SK-N-SH (cell line): Measurements from ENCODE around the gene WIF1. TPM values are rescaled to one million over a fixed set of nuclear protein-coding genes. Genes with fewer than 3 reads are reported as not detected.

Source experiments
- CTCF ChIA-PET: fragments of 300-600, 350-600 bp; formaldehyde crosslinking; extraction: SDS; loops from one replicate; lab custom pipeline; 2021; lab: Yijun Ruan, JAX
- POLR2A ChIA-PET: fragments of 350-600 bp; sonication (Branson Sonifier 250); formaldehyde crosslinking; extraction: SDS; loops from one replicate; lab custom pipeline; 2020; ENCODE audit warnings: antibody characterized with exemption, inconsistent platforms; lab: Yijun Ruan, JAX
- DNase-seq: peaks from one replicate; pipeline ENCODE4 v3.0.0; 2012
- H2AFZ ChIP-seq: fragments of 200-600 bp; sonication (generic); 2 replicates; pipeline ENCODE4 v1.8.1; 2016; ENCODE audit warnings: antibody characterized with exemption, mild to moderate bottlenecking, low read depth
- H3F3A ChIP-seq: fragments of 200-600 bp; sonication (generic); replicated peaks from 2 replicates; pipeline ENCODE3; 2016; ENCODE audit warnings: antibody characterized with exemption, mild to moderate bottlenecking; ENCODE audit not compliant: insufficient read depth
- H3K27ac ChIP-seq, 2 experiments: fragments of 200-500 bp in 1 of 2; fragments of 200-600 bp in 1 of 2; sonication (Bioruptor generic) in 1 of 2; sonication (generic), shearing (Covaris generic) in 1 of 2; 2 replicates each; pipeline versions ENCODE4 v1.5.1 to v1.6.1; 2014 to 2016; ENCODE audit warnings: low read depth in 2 of 2, inconsistent platforms in 1 of 2, low read length in 1 of 2, mild to moderate bottlenecking in 1 of 2, mixed read lengths in 1 of 2
- H3K27me3 ChIP-seq: fragments of 200-600 bp; sonication (generic), shearing (Covaris generic); 2 replicates; pipeline ENCODE4 v1.6.1; 2016; ENCODE audit warnings: mixed run types; ENCODE audit not compliant: insufficient read depth
- H3K36me3 ChIP-seq, 2 experiments: fragments of 200-500 bp in 1 of 2; fragments of 200-600 bp in 1 of 2; sonication (Bioruptor generic) in 1 of 2; sonication (generic) in 1 of 2; replicated peaks in 1 of 2; 2 replicates each; pipeline versions ENCODE3 to v1.5.1; 2014 to 2016; ENCODE audit warnings: low read length in 1 of 2, mild to moderate bottlenecking in 1 of 2; ENCODE audit not compliant: insufficient read depth in 2 of 2, control insufficient read depth in 1 of 2
- H3K4me1 ChIP-seq, 2 experiments: fragments of 200-500 bp in 1 of 2; fragments of 200-600 bp in 1 of 2; sonication (Bioruptor generic) in 1 of 2; sonication (generic), shearing (Covaris generic) in 1 of 2; 2 replicates each; pipeline versions ENCODE4 v1.5.1 to v1.6.1; 2014 to 2016; ENCODE audit warnings: low read depth in 1 of 2, low read length in 1 of 2, mixed run types in 1 of 2; ENCODE audit not compliant: insufficient read depth in 2 of 2, control insufficient read depth in 1 of 2
- H3K4me2 ChIP-seq: fragments of 200-600 bp; sonication (generic), shearing (Covaris generic); 2 replicates; pipeline ENCODE4 v1.6.1; 2017; ENCODE audit warnings: mixed run types
- H3K4me3 ChIP-seq, 2 experiments: fragments of 200-500 bp in 1 of 2; fragments of 200-600 bp in 1 of 2; sonication (Bioruptor generic) in 1 of 2; sonication (generic), shearing (Covaris generic) in 1 of 2; 2 replicates each; pipeline versions ENCODE4 v1.5.1 to v1.8.1; 2014 to 2016; ENCODE audit warnings: low read depth in 2 of 2, inconsistent platforms in 1 of 2, low read length in 1 of 2, mild to moderate bottlenecking in 1 of 2, mixed read lengths in 1 of 2, moderate library complexity in 1 of 2
- H3K79me2 ChIP-seq: fragments of 200-600 bp; sonication (generic); 2 replicates; pipeline ENCODE4 v1.8.1; 2017; ENCODE audit warnings: mild to moderate bottlenecking; ENCODE audit not compliant: insufficient read depth
- H3K9ac ChIP-seq: fragments of 200-600 bp; sonication (generic); 2 replicates; pipeline ENCODE4 v1.6.1; 2017; ENCODE audit warnings: mixed run types
- H3K9me2 ChIP-seq: fragments of 200-600 bp; sonication (generic); 2 replicates; pipeline ENCODE4 v1.6.1; 2017; ENCODE audit warnings: mixed run types
- H3K9me3 ChIP-seq: fragments of 200-600 bp; sonication (generic); 2 replicates; pipeline ENCODE4 v1.6.1; 2017; ENCODE audit warnings: mixed run types, mild to moderate bottlenecking, moderate library complexity
- H4K20me1 ChIP-seq: fragments of 200-600 bp; sonication (generic); 2 replicates; pipeline ENCODE4 v1.6.1; 2017; ENCODE audit warnings: mild to moderate bottlenecking, mixed run types; ENCODE audit not compliant: insufficient read depth
- ELF1 ChIP-seq: IDR thresholded peaks from 2 replicates; pipeline ENCODE4 v1.4.0; 2012
- FOSL2 ChIP-seq: IDR thresholded peaks from 2 replicates; pipeline ENCODE4 v1.4.0; 2012; ENCODE audit warnings: low read depth, mild to moderate bottlenecking, moderate library complexity, borderline replicate concordance
- FOXJ3 ChIP-seq: sonication (generic); formaldehyde crosslinking; IDR thresholded peaks from 2 replicates; pipeline ENCODE4 v1.5.1; 2020; ENCODE audit warnings: mild to moderate bottlenecking, missing genetic modification reagents
- FOXM1 ChIP-seq: IDR thresholded peaks from 2 replicates; pipeline ENCODE4 v1.4.0; 2012; ENCODE audit warnings: low read depth, mild to moderate bottlenecking
- MEF2A ChIP-seq: IDR thresholded peaks from 2 replicates; pipeline ENCODE4 v1.4.0; 2012; ENCODE audit warnings: low read depth, borderline replicate concordance
- MXI1 ChIP-seq: IDR thresholded peaks from 2 replicates; pipeline ENCODE4 v1.6.1; 2012; ENCODE audit warnings: mild to moderate bottlenecking, low read depth, low read length, improper control_type of control experiment
- NRF1 ChIP-seq: IDR thresholded peaks from 2 replicates; pipeline ENCODE4 v1.6.1; 2012; ENCODE audit warnings: low read depth, mild to moderate bottlenecking, low read length
- RCOR1 ChIP-seq: fragments of 150-350 bp; IDR thresholded peaks from 2 replicates; pipeline ENCODE4 v1.6.1; 2017; ENCODE audit warnings: antibody characterized with exemption, low read length
- RFX5 ChIP-seq: IDR thresholded peaks from 2 replicates; pipeline ENCODE4 v1.6.1; 2012; ENCODE audit warnings: mild to moderate bottlenecking, improper control_type of control experiment, low read length
- RXRA ChIP-seq: IDR thresholded peaks from 2 replicates; pipeline ENCODE4 v1.4.0; 2012; ENCODE audit warnings: low read depth, mild to moderate bottlenecking, borderline replicate concordance
- SIN3A ChIP-seq: IDR thresholded peaks from 2 replicates; pipeline ENCODE4 v1.6.1; 2012; ENCODE audit warnings: low read depth, mild to moderate bottlenecking, low read length, moderate library complexity, borderline replicate concordance
- SMC3 ChIP-seq: IDR thresholded peaks from 2 replicates; pipeline ENCODE4 v1.6.1; 2012; ENCODE audit warnings: low read depth, low read length, improper control_type of control experiment
- TAF1 ChIP-seq: IDR thresholded peaks from 2 replicates; pipeline ENCODE4 v1.6.1; 2012; ENCODE audit warnings: low read depth, mild to moderate bottlenecking, low read length, moderate library complexity, borderline replicate concordance
- TCF12 ChIP-seq: IDR thresholded peaks from 2 replicates; pipeline ENCODE4 v1.4.0; 2012
- TEAD4 ChIP-seq: IDR thresholded peaks from 2 replicates; pipeline ENCODE4 v1.4.0; 2012; ENCODE audit warnings: mild to moderate bottlenecking, borderline replicate concordance; ENCODE audit not compliant: insufficient read depth
- YY1 ChIP-seq: IDR thresholded peaks from 2 replicates; pipeline ENCODE4 v1.4.0; 2012; ENCODE audit warnings: low read depth, mild to moderate bottlenecking
- WGBS: methylation state at CpG from one replicate; pipeline ENCODE4 v1.1.6; 2017; ENCODE audit warnings: low lambda C conversion rate; 5-methylcytosine and 5-hydroxymethylcytosine counted together
- polyA plus RNA-seq, 3 experiments: library from polyadenylated mRNA; depleted of rRNA; stranded (reverse); fragments of >200 nt; gene quantifications; 2 replicates each; pipeline ENCODE4 v1.2.3, GENCODE V29; 2012
- TF ChIP-seq, protein P1 (sequence below): IDR thresholded peaks from 2 replicates; pipeline ENCODE4; 2012
- TF ChIP-seq, protein P2 (sequence below): IDR thresholded peaks from 2 replicates; pipeline ENCODE4 v1.4.0; 2012; ENCODE audit warnings: low read depth
- TF ChIP-seq, protein P3 (sequence below): IDR thresholded peaks from 2 replicates; pipeline ENCODE4 v1.4.0; 2012; ENCODE audit warnings: low read depth, borderline replicate concordance
- TF ChIP-seq, protein P4 (sequence below): IDR thresholded peaks from 2 replicates; pipeline ENCODE4 v1.4.0; 2012; ENCODE audit warnings: low read depth, borderline replicate concordance

Gene WIF1
- polyA plus RNA-seq, 1 of the 3 experiments (the other 2 are of a cell fraction), result not detected

DNA sequence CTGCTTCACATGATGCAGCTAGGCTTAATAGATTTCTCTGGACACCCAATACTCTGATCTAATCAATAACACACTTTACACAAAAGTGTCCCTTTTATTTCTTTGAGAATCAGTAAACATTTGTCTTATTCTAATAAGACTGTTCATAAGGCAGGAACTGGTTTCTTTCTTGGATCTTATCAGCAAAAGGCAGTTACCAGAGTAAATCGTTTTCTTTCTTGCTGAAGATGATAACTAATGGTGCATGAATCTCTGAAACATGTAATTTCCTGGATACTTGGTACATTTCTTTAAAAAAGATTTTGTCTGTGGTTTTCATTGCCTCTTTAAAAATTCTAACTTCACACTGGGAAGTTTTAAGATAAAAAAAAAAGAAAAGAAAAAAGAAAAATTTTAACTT is 39.6 kb downstream of the WIF1 start:
- DNase-seq, result no peak
- WGBS, result 2% methylated on average over 1 of the region's 1 CpG
- no peaks in the 10 kb centered on the region for H3F3A ChIP-seq

DNA sequence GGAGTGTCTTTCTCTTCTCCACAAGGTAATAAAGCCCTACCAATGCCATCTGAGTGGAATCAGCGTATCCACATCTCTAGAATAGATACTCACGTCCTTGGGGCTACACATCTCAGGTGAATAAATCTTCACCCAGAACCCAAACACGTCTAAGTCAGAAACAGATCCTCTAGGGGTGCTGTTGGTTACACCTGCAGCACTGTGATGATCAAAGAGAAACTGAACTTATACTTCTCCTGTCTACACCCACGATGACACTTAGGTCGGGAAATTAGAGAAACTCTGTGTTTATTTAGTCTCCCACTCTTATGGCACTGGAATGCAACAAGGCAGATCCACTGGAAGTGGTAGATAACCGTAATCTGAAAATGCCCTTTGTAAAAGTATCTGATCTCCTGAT is 46.2 kb downstream of the WIF1 start:
- H3K9me2 ChIP-seq, result no peaks in the 10 kb centered on the region
- H3F3A ChIP-seq, result no peaks in the 10 kb centered on the region
- H3K4me2 ChIP-seq, result no peak overlapping the region
- ChIA-PET CTCF (no interaction called here), POLR2A (no interaction called here)
- H3K4me1 ChIP-seq, result no peaks in the 10 kb centered on the region
- DNase-seq, result no peak
- no peaks in the 10 kb centered on the region; the same call in 1 of the 2 replicates for H3K27me3 ChIP-seq
- no peak for TF ChIP-seq SIN3A
- H3K27ac ChIP-seq, result no peak overlapping the region
- no peak overlapping the region for H3K9ac ChIP-seq
- H3K4me3 ChIP-seq, result no peak overlapping the region
- H4K20me1 ChIP-seq, result no peaks in the 10 kb centered on the region
- H3K36me3 ChIP-seq, result no peaks in the 10 kb centered on the region
- H3K9me3 ChIP-seq, result no peaks in the 10 kb centered on the region
- no peak overlapping the region for H2AFZ ChIP-seq
- no peaks in the 10 kb centered on the region for H3K79me2 ChIP-seq
- 2% methylated on average over 6 of the region's 6 CpGs for WGBS

More for the DNA sequence above, 39.6 kb downstream of the WIF1 start:
- Histone ChIP-seq H3K4me2 (no peak overlapping the region), H3K9ac (no peak overlapping the region), H3K27me3 (peaks cover 13% of the 10 kb centered on the region; the same call in 1 of the 2 replicates), H4K20me1 (no peaks in the 10 kb centered on the region), H3K4me1 (no peaks in the 10 kb centered on the region), H3K79me2 (no peaks in the 10 kb centered on the region), H3K9me3 (no peaks in the 10 kb centered on the region), H2AFZ (no peak overlapping the region), H3K4me3 (no peak overlapping the region), H3K9me2 (no peaks in the 10 kb centered on the region), H3K27ac (no peak overlapping the region), H3K36me3 (no peaks in the 10 kb centered on the region)
- CTCF ChIA-PET, result no interaction called here
- no peak for TF ChIP-seq TEAD4
- no peak for TF ChIP-seq FOSL2
- no peak for TF ChIP-seq NRF1
- no peak for TF ChIP-seq SIN3A
- TF ChIP-seq, protein P1, sequence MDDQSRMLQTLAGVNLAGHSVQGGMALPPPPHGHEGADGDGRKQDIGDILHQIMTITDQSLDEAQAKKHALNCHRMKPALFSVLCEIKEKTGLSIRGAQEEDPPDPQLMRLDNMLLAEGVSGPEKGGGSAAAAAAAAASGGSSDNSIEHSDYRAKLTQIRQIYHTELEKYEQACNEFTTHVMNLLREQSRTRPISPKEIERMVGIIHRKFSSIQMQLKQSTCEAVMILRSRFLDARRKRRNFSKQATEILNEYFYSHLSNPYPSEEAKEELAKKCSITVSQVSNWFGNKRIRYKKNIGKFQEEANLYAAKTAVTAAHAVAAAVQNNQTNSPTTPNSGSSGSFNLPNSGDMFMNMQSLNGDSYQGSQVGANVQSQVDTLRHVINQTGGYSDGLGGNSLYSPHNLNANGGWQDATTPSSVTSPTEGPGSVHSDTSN, result no peak
- TF ChIP-seq, protein P2, sequence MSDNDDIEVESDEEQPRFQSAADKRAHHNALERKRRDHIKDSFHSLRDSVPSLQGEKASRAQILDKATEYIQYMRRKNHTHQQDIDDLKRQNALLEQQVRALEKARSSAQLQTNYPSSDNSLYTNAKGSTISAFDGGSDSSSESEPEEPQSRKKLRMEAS, result no peak
- no peak for TF ChIP-seq RFX5
- TF ChIP-seq FOXM1, result no peak
- TF ChIP-seq SMC3, result no peak
- POLR2A ChIA-PET, result no interaction called here

DNA sequence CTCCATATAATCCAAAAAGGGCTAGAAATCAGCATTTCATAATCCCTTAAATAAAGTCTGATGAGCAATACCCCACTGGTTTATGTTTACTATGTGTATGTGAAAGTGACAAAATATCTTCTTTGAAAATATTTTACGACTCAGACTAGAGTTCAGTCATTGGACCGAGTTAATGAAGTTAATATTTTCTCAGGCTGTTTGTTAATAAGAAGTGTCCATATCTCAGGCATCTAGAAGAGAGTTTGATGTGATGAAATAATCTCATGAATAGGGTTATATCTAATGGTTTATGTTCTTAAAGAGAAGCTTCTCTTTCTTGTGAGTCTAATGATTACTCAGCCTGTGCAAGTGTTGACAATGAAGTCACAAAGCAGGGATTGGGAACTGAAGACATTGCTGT is 51.8 kb downstream of the WIF1 start:
- no peak overlapping the region for H2AFZ ChIP-seq
- no peaks in the 10 kb centered on the region for H4K20me1 ChIP-seq
- no peaks in the 10 kb centered on the region for H3K36me3 ChIP-seq
- no peaks in the 10 kb centered on the region for H3F3A ChIP-seq
- H3K9me2 ChIP-seq, result no peaks in the 10 kb centered on the region
- no peaks in the 10 kb centered on the region for H3K79me2 ChIP-seq
- H3K27ac ChIP-seq, result no peak overlapping the region
- H3K9ac ChIP-seq, result no peak overlapping the region
- H3K9me3 ChIP-seq, result no peaks in the 10 kb centered on the region
- POLR2A ChIA-PET, result no interaction called here
- no peaks in the 10 kb centered on the region; the same call in 1 of the 2 replicates for H3K27me3 ChIP-seq
- WGBS, result 0% methylated on average over 2 of the region's 2 CpGs
- H3K4me2 ChIP-seq, result no peak overlapping the region
- H3K4me1 ChIP-seq, result no peaks in the 10 kb centered on the region
- no peak overlapping the region for H3K4me3 ChIP-seq
- DNase-seq, result no peak
- CTCF ChIA-PET, result interaction anchor here (0.6 kb wide), 1 partner anchor 13 kb away, joined by 3 read pairs; no protein-coding TSS in a partner anchor
- TF ChIP-seq RCOR1 (no peak), ELF1 (no peak), TAF1 (no peak), MEF2A (no peak), SIN3A (no peak), SMC3 (no peak), TEAD4 (no peak), FOXJ3 (no peak), YY1 (no peak), RXRA (no peak), TCF12 (no peak), MXI1 (no peak)
- TF ChIP-seq, protein P3, sequence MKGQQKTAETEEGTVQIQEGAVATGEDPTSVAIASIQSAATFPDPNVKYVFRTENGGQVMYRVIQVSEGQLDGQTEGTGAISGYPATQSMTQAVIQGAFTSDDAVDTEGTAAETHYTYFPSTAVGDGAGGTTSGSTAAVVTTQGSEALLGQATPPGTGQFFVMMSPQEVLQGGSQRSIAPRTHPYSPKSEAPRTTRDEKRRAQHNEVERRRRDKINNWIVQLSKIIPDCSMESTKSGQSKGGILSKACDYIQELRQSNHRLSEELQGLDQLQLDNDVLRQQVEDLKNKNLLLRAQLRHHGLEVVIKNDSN, result no peak
- TF ChIP-seq, protein P4, sequence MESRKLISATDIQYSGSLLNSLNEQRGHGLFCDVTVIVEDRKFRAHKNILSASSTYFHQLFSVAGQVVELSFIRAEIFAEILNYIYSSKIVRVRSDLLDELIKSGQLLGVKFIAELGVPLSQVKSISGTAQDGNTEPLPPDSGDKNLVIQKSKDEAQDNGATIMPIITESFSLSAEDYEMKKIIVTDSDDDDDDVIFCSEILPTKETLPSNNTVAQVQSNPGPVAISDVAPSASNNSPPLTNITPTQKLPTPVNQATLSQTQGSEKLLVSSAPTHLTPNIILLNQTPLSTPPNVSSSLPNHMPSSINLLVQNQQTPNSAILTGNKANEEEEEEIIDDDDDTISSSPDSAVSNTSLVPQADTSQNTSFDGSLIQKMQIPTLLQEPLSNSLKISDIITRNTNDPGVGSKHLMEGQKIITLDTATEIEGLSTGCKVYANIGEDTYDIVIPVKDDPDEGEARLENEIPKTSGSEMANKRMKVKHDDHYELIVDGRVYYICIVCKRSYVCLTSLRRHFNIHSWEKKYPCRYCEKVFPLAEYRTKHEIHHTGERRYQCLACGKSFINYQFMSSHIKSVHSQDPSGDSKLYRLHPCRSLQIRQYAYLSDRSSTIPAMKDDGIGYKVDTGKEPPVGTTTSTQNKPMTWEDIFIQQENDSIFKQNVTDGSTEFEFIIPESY, result no peak
